Dedifferentiated amniotic fluid mesenchymal stem cell (primary cell): ENCODE results near the gene ZBTB16.

Experiments
- DNase-seq: peaks from one replicate; pipeline ENCODE4 v3.0.0-alpha.2; 2016; ENCODE audit errors: extremely low spot score

Gene ZBTB16

GRCh38 chr11:114260483-114260882, 201.0 kb downstream of the ZBTB16 start:
- no peak for DNase-seq

- no peak for DNase-seq
Measured at GRCh38 chr11:114261791-114262190, 202.3 kb downstream of the ZBTB16 start.

DNA sequence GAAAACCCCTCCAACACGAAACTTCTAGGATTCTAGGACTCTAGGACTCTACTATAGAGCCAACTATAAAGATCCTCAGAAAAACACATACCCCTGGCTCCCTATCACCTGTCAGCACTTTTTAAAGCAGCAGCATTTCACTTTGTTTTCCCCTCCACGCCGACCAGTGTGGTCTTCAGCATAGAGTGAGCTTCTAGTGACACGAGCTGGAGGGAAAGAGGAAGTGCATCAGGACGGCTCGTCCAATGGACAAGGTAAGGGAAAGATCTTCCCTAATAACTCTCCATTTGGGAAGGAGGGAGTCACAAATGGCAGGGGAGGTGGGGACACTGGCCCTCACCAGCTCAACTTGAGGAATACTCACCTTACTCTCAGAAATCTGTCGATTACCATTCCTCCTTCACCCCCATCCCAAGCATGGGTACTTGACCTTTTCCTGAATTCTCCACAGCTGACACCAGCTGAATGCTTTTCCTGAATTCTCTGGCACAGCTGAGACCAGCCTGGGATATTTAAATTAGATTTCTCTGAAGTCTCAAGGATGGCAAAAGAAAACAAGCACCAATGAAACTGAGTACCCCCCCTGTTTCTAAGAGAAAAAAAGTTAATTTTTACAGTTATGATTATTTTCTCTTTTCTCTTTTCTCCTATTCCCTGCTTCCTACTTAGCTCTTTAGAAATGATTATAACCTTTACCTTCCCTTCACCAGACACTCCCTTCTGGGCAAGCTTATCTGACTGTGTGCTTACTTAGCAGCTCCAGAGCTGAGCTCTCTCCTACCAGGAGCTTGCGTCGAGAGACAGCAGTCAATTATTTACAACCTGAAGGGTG, 203.4 kb downstream of the ZBTB16 start:
- DNase-seq, result peak; percentile 58

- no peak for DNase-seq
Measured at GRCh38 chr11:114263513-114264170, 204.1 kb downstream of the ZBTB16 start.

DNA sequence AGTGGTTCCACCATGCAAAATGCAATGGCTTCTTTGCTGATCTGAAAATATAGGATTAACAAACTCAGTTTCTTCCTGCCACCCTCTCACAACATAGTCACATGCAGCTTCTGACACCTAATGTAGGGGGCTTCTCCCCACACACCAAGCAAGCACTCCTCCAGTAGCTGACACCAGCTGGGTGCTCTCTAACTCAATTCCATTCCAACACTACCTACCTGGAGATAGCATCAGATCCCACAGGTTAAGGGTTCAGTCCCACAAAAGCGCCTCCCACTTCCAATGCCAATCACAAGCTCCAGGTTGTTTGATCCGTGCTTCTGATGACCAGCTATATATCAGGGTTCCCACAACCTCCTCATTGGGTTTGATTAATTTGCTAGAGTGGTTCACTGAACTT, 204.9 kb downstream of the ZBTB16 start:
- no peak for DNase-seq

GRCh38 chr11:114265122-114265878, 205.8 kb downstream of the ZBTB16 start:
- no peak for DNase-seq

- DNase-seq, result no peak
Measured at GRCh38 chr11:114269498-114269897, 210.0 kb downstream of the ZBTB16 start.

- no peak for DNase-seq
Measured at GRCh38 chr11:114270531-114271270, 211.2 kb downstream of the ZBTB16 start.

DNA sequence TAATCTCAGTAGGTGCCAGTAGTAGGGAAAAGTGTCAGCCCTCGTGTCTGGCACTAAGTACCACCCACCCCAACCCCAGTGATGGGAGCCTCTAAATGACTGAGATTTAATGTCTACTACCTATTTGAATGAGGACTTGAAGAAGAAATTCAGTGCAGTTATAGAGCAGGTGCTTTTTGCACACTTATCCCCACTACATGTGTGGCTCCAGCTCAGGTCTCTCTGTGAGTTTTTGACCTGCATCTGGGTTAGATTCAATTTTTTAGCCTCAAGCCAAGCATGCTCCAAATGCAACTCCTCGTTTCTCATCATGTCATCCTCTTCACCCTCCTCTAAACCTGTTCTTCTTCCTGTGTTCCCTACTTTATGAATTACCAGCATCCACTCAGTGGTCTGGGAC, 211.8 kb downstream of the ZBTB16 start:
- no peak for DNase-seq

GRCh38 chr11:114272311-114272710, 212.8 kb downstream of the ZBTB16 start:
- no peak for DNase-seq

- DNase-seq, result no peak
Measured at GRCh38 chr11:114273071-114273470, 213.6 kb downstream of the ZBTB16 start.

DNA sequence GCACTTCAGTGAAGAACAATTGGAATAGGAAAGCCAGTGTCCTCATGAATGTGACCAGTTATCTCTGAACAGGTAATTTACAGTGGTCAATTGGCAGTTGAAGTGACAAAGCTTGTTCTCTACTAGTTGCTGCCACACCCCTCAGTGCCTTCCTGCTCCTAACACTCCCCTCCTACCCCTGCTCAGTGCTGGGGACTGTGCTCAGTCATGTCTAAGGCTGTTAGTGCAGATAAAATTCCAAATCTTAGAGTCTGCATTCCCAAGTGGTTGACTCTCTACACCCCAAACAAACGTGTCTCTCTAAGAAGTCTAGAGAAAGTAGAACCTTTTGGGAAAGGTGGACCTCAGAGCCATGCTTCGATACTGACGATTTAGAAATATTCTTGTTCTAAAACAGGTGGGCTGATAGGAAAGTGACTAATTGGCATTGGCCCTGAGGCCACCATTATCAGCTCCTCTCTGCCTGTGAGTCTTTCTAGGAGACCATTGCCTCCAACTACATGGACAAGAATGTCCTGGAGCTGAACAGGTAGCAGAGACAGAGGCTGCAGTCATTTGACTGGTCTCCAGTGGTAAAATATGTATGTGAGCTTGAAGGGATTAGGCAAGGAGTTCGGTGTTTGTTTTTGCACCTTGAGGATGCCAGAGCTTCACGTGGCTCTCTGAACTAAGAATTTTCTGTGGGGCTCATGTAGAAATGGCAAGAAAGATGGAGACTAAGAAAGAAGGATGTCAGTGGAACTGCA, 214.6 kb downstream of the ZBTB16 start:
- no peak for DNase-seq

DNA sequence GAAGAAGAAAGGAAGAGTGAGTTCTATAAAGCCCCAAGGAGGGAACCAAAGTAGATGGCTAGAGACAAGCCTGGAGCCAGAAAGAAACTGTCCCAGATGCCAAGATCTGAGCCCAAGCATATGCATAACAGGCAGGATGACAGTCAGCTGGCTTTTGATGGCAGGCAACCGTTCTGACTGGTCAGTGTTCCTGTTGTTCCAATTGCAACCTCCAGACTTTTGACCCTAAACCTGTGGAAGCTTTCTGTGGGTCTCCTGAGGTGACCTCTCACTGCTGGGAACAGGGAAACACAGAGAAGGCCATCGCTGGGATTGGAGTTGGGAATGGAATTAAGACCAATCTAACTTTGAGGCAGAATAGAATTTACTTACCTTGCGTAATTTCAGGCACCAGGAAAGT, 215.1 kb downstream of the ZBTB16 start:
- no peak for DNase-seq

- no peak for DNase-seq
Measured at GRCh38 chr11:114275280-114275679, 215.8 kb downstream of the ZBTB16 start.

DNA sequence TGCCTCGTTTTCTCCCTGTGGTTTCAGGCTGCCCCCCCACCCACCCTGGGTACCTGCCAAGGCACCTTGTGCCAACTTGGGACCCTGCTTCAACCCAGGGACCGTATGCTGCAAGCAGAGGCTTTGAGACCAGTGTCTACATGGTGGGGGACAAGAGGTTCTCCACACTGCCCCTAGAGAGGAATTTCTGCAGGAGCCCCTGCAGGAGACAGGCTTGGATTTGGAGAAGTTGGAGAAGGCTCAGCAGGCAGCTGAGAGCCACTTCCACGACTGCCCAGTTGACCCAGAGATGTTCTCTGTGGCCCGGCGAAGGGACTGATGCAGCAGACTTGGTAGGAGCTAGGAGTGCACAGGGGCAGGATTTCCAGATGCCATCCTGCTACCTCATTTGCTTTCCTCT, 216.6 kb downstream of the ZBTB16 start:
- no peak for DNase-seq

GRCh38 chr11:114277637-114278341, 218.3 kb downstream of the ZBTB16 start:
- no peak for DNase-seq

GRCh38 chr11:114278342-114279065, 219.0 kb downstream of the ZBTB16 start:
- DNase-seq, result no peak

DNA sequence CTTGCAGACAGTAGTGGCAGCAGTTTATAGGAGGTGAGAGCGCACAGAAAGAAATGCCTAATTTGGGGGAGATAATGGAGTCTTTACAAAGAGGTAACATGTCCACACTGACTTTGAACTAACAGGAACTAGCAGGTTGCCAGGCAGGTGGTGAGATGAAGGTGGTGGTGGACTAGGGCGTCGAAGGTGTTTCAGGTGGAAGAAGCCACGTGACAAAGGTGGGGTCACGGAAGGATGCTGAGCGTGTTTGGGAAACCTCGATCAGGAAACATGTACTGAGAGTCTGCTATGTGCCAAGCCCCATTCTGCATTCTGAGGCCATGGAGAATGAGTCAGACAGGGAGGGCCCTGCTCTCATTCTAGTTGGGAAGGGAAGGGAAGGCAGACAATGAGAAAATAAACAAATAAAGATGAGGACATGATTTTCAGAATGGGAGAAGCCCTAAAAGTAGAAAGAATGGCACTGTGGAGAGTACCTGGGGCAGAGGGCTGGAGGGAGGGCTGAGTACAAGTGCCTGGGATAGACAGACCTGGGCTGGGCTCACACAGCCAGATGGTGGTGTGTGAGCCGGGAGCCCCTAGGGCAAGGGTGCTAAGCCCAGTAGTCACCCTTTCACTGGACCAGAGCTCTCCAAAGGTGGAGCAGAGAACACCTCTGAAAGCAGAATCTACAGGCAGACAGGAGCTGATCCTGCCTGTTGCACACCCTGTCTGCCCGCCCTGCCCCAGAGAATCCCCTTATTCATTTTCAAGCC, 220.5 kb downstream of the ZBTB16 start:
- DNase-seq, result peak; percentile 74

- peak; percentile 80 for DNase-seq
Measured at GRCh38 chr11:114280696-114281095, 221.2 kb downstream of the ZBTB16 start.
